Heart left ventricle (tissue), 13 donors: Measurements from ENCODE around the gene SPDL1.

Experiments used
- CTCF ChIP-seq, 12 donors: fragments of 200-600 bp; sonication (generic) in 4 of 12; IDR thresholded peaks; one replicate each; pipeline versions ENCODE4 v1.5.0 to v1.8.0; 2018 to 2022; ENCODE audit warnings: antibody characterized with exemption in 12 of 12, mild to moderate bottlenecking in 5 of 12
- POLR2A ChIP-seq, 2 donors: fragments of 450-650 bp; IDR thresholded peaks; one replicate each; pipeline ENCODE4 v1.6.1; 2017; ENCODE audit warnings: antibody characterized with exemption in 2 of 2, mild to moderate bottlenecking in 2 of 2, moderate library complexity in 2 of 2
- donor health status: ischemic (EF 13 %, LVEDD 7.1; RV severe dilation, severe dysfunction).
- donor health status: DM: no; HTN: yes; CAD: no.
- donor health status: DM: no; HTN: no; CAD: no.
- donor health status: ischemic (EF 25% LVEDD 6.9; RV normal size, moderate dysfunction).
- donor health status: ischemic (EF 25% LVEDD 5.7; RV mildly dilated, moderate dysfunction).
- donor health status: ischemic (EF 35%, LVEDD 5.7; RV mildly dilated, moderate dysfunction).
- donor health status: nonischemic (EF 11% LVEDD 7.7; RV severe dilation, severe dysfunction).
- donor health status: DM: yes; HTN: yes; CAD: no.
- donor health status: PGD.
- donor health status: ischemic (EF 29% LVEDD 5.4; RV normal size, mild dysfunction).
- donor health status: nonischemic (EF 23%, LVEDD 6.1; RV moderate dilation, normal function).

DNA sequence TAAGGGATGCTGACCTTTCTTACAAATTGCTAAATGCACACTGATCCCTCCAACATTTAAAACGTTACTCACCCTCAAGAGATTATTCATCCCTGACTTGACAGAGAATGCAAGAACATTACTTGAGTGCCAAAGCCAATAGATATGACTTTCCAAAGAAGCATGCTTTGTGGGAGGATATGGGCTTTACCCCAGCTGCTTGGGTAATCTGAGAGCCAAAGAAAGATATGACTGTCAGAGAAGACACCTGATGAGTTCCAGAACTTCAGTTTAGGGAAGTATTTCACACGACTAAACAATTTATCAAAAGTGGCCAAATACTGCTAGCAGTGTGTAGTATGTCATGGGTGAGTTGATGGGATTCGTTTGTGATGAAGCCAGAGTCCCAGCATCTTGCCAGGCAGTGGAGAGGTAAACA is 7.4 kb upstream of the SPDL1 start:
- TF ChIP-seq CTCF (IDR thresholded peaks at IDR 0.05), result no peak
- no peak for TF ChIP-seq POLR2A (IDR thresholded peaks at IDR 0.05)
